Activated CD4-positive, alpha-beta T cell treated with anti-CD3 and anti-CD28 coated beads, Interleukin-2, amount 50 U/mL, for 24 hours (primary cell): Measurements from ENCODE around the gene INSYN1.
"Not testable (repeated sequence)": the region's sequence is repeated elsewhere in the genome, so short reads cannot be mapped to it uniquely, and the experiment has no call there.

Experiments used
- DNase-seq, 2 donors: peaks; one replicate each; pipeline ENCODE4 v3.0.0-alpha.2; 2020; ENCODE audit warnings: low read depth in 1 of 2, low spot score in 1 of 2

The INSYN1 gene

GRCh38 chr15:73715417-73715816, 37.7 kb downstream of the INSYN1 start:
- no peak for DNase-seq

GRCh38 chr15:73714695-73715301, 38.4 kb downstream of the INSYN1 start:
- DNase-seq = no peak

GRCh38 chr15:73712107-73712506, 41.0 kb downstream of the INSYN1 start:
- DNase-seq = no peak

- DNase-seq = no peak
Measured at GRCh38 chr15:73711526-73711925, 41.6 kb downstream of the INSYN1 start.

GRCh38 chr15:73710321-73710720, 42.8 kb downstream of the INSYN1 start:
- no peak for DNase-seq

GRCh38 chr15:73709686-73710085, 43.5 kb downstream of the INSYN1 start:
- no peak for DNase-seq

- no peak for DNase-seq
Measured at GRCh38 chr15:73709241-73709640, 43.9 kb downstream of the INSYN1 start.

GRCh38 chr15:73708691-73709090, 44.5 kb downstream of the INSYN1 start:
- DNase-seq = no peak

GRCh38 chr15:73704869-73705645, 48.1 kb downstream of the INSYN1 start:
- peak; percentile 32 to 52 for DNase-seq

- not testable (repeated sequence) for DNase-seq
Measured at GRCh38 chr15:73704142-73704868, 48.8 kb downstream of the INSYN1 start.

GRCh38 chr15:73703601-73704000, 49.5 kb downstream of the INSYN1 start:
- not testable (repeated sequence) for DNase-seq

- DNase-seq = not testable (repeated sequence)
Measured at GRCh38 chr15:73702311-73703239, 50.6 kb downstream of the INSYN1 start.

GRCh38 chr15:73700041-73700842, 52.9 kb downstream of the INSYN1 start:
- peak; percentile 46 to 76 for DNase-seq

- DNase-seq = no peak
Measured at GRCh38 chr15:73699249-73700040, 53.7 kb downstream of the INSYN1 start.

- DNase-seq = peak; percentile 35 to 76
Measured at GRCh38 chr15:73697033-73697467, 56.1 kb downstream of the INSYN1 start.

- no peak for DNase-seq
Measured at GRCh38 chr15:73696641-73697001, 56.5 kb downstream of the INSYN1 start.

- DNase-seq = no peak
Measured at GRCh38 chr15:73695773-73696640, 57.1 kb downstream of the INSYN1 start.

GRCh38 chr15:73694419-73694818, 58.7 kb downstream of the INSYN1 start:
- no peak for DNase-seq
